ENCODE measurements around the gene TOX2. TPM values are rescaled to one million over a fixed set of nuclear protein-coding genes. Genes with fewer than 3 reads are reported as not detected.

Gene TOX2
- total RNA-seq, 1 donor from 2014 or later, result 0.16 TPM

DNA sequence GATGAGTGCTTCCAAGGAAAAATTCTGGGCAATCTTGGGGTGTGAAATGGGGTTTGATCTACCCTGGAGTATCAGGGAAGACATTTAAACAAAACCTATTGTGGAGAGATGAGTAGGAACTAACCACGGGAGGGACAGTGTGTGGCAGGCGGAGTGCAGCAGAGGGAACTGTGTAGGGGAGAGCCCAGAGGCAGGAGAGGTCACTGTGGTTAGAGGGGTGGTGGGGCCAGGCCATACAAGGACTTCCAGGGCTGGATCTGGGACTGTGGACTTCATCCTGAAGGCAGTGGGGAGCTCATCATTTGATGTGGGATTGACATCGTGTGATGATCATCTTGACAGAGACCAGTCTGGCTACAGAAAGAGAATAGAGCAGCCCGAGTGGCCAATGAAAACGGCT, 89.0 kb downstream of the TOX2 start:
- TF ChIP-seq EZH2 (IDR thresholded peaks at IDR 0.05; ENCODE audit: insufficient read depth, low read length), result no peak
- TF ChIP-seq, protein P1, sequence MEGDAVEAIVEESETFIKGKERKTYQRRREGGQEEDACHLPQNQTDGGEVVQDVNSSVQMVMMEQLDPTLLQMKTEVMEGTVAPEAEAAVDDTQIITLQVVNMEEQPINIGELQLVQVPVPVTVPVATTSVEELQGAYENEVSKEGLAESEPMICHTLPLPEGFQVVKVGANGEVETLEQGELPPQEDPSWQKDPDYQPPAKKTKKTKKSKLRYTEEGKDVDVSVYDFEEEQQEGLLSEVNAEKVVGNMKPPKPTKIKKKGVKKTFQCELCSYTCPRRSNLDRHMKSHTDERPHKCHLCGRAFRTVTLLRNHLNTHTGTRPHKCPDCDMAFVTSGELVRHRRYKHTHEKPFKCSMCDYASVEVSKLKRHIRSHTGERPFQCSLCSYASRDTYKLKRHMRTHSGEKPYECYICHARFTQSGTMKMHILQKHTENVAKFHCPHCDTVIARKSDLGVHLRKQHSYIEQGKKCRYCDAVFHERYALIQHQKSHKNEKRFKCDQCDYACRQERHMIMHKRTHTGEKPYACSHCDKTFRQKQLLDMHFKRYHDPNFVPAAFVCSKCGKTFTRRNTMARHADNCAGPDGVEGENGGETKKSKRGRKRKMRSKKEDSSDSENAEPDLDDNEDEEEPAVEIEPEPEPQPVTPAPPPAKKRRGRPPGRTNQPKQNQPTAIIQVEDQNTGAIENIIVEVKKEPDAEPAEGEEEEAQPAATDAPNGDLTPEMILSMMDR (IDR thresholded peaks at IDR 0.05; ENCODE audit: insufficient read depth, low read depth, low read length), result no peak
- no peak overlapping the region for H3K9ac ChIP-seq (ENCODE audit: low read length)
- DNase-seq (ENCODE audit: low read depth), result no peak
- no peaks in the 10 kb centered on the region for H3K36me3 Mint-ChIP-seq (ENCODE audit: low read depth, unreplicated experiment)
- no peak overlapping the region for H3K27ac ChIP-seq (ENCODE audit: low read depth, low read length)
- peaks cover 34% of the 10 kb centered on the region for H3K27me3 Mint-ChIP-seq (ENCODE audit: low read depth, unreplicated experiment)
- peaks cover 3% of the 10 kb centered on the region for H3K9me3 Mint-ChIP-seq (ENCODE audit: unreplicated experiment)
- no peaks in the 10 kb centered on the region for H3K9me3 ChIP-seq (ENCODE audit: insufficient read depth, low read depth, low read length)
- no peaks in the 10 kb centered on the region for H3K4me1 ChIP-seq (ENCODE audit: insufficient read depth, low read length)
- H3K4me3 Mint-ChIP-seq (ENCODE audit: unreplicated experiment), result no peak overlapping the region
- FAIRE-seq, result no peak
- H3K27ac Mint-ChIP-seq (ENCODE audit: unreplicated experiment), result no peak overlapping the region
- H3K4me3 ChIP-seq (ENCODE audit: insufficient read depth, low read depth, low read length), result no peak overlapping the region
- no peak overlapping the region for H2AFZ ChIP-seq (ENCODE audit: low read depth, low read length)
- H3K27me3 ChIP-seq (ENCODE audit: insufficient read depth, low read length), result no peaks in the 10 kb centered on the region
- no peak overlapping the region for H3K4me2 ChIP-seq (ENCODE audit: low read length)
- no peaks in the 10 kb centered on the region for H3K36me3 ChIP-seq (ENCODE audit: insufficient read depth, low read length)
- no peaks in the 10 kb centered on the region for H3K4me1 Mint-ChIP-seq (ENCODE audit: low read depth, unreplicated experiment)
- H3K79me2 ChIP-seq (ENCODE audit: insufficient read depth, low read length), result no peaks in the 10 kb centered on the region
- no peaks in the 10 kb centered on the region for H4K20me1 ChIP-seq (ENCODE audit: insufficient read depth, low read length)

DNA sequence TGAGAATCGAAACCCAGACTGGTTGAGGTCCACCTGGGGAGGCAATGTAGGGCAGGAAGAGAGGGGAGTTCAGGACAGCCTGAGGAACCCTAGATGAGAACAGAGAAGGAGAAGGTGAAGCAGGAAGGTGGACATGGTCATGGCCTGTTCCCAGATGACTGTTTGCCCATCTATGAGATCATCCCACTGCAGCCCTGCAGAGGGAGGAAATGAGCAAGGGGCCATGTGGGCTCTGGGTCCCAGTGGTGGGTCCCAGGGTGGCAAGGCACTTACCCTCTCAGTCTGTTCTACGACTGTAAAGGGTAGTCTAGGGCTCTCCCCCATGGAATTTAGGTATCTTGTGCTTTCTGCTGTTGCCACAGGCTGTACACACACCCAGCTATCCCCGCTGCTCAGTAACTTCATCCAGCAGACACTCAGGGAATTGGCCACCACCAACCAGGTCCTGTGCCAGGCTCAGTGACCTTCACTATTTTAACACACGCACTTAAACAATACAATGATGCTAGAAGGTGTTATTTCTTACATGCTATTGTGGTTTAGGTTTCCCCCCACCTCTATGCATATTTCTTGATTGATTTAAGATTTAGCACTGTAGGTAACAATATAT, 89.8 kb downstream of the TOX2 start:
- no peaks in the 10 kb centered on the region for H3K36me3 Mint-ChIP-seq (ENCODE audit: low read depth, unreplicated experiment)
- Histone ChIP-seq H4K20me1 (ENCODE audit: insufficient read depth, low read length) (no peaks in the 10 kb centered on the region), H3K27me3 (ENCODE audit: insufficient read depth, low read length) (no peaks in the 10 kb centered on the region), H3K27ac (ENCODE audit: low read depth, low read length) (no peak overlapping the region), H3K9me3 (ENCODE audit: insufficient read depth, low read depth, low read length) (no peaks in the 10 kb centered on the region), H3K4me2 (ENCODE audit: low read length) (no peak overlapping the region), H3K4me1 (ENCODE audit: insufficient read depth, low read length) (no peaks in the 10 kb centered on the region), H2AFZ (ENCODE audit: low read depth, low read length) (no peak overlapping the region), H3K79me2 (ENCODE audit: insufficient read depth, low read length) (no peaks in the 10 kb centered on the region), H3K9ac (ENCODE audit: low read length) (no peak overlapping the region), H3K4me3 (ENCODE audit: insufficient read depth, low read depth, low read length) (no peak overlapping the region), H3K36me3 (ENCODE audit: insufficient read depth, low read length) (no peaks in the 10 kb centered on the region)
- TF ChIP-seq, protein P1 (IDR thresholded peaks at IDR 0.05; ENCODE audit: insufficient read depth, low read depth, low read length), result no peak
- no peak for TF ChIP-seq EZH2 (IDR thresholded peaks at IDR 0.05; ENCODE audit: insufficient read depth, low read length)
- peaks cover 35% of the 10 kb centered on the region for H3K27me3 Mint-ChIP-seq (ENCODE audit: low read depth, unreplicated experiment)
- no peak overlapping the region for H3K27ac Mint-ChIP-seq (ENCODE audit: unreplicated experiment)
- DNase-seq (ENCODE audit: low read depth) (no peak), FAIRE-seq (no peak)
- no peaks in the 10 kb centered on the region for H3K4me1 Mint-ChIP-seq (ENCODE audit: low read depth, unreplicated experiment)
- H3K9me3 Mint-ChIP-seq (ENCODE audit: unreplicated experiment), result peaks cover 3% of the 10 kb centered on the region
- no peak overlapping the region for H3K4me3 Mint-ChIP-seq (ENCODE audit: unreplicated experiment)

DNA sequence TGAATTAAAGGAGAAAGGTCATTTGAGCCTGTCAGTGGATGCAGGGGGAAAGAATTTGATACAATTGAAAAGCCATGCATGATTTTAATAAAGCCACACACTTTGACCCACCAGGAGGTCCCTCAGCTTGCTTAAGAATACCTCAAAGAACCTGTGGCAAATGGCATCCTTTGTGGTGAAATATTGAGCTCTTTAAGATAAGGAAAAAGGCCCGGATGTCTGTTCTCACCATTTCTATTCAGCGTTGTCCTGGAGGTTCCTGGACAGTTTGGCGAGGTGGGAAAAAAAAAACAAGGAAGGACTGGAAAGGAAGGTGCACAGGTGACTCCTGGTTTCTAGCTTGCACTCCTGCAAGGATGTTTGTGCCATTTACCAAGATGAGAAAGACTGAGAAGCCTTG, 91.0 kb downstream of the TOX2 start:
- TF ChIP-seq, protein P1 (IDR thresholded peaks at IDR 0.05; ENCODE audit: insufficient read depth, low read depth, low read length), result no peak
- no peak for TF ChIP-seq EZH2 (IDR thresholded peaks at IDR 0.05; ENCODE audit: insufficient read depth, low read length)
- Mint-ChIP-seq H3K4me3 (ENCODE audit: unreplicated experiment) (no peak overlapping the region), H3K27me3 (ENCODE audit: low read depth, unreplicated experiment) (peaks cover 36% of the 10 kb centered on the region), H3K27ac (ENCODE audit: unreplicated experiment) (no peak overlapping the region), H3K4me1 (ENCODE audit: low read depth, unreplicated experiment) (no peaks in the 10 kb centered on the region), H3K36me3 (ENCODE audit: low read depth, unreplicated experiment) (no peaks in the 10 kb centered on the region), H3K9me3 (ENCODE audit: unreplicated experiment) (no peaks in the 10 kb centered on the region)
- Histone ChIP-seq H3K36me3 (ENCODE audit: insufficient read depth, low read length) (no peaks in the 10 kb centered on the region), H3K27me3 (ENCODE audit: insufficient read depth, low read length) (no peaks in the 10 kb centered on the region), H3K4me2 (ENCODE audit: low read length) (no peak overlapping the region), H3K4me3 (ENCODE audit: insufficient read depth, low read depth, low read length) (no peak overlapping the region), H4K20me1 (ENCODE audit: insufficient read depth, low read length) (no peaks in the 10 kb centered on the region), H3K9ac (ENCODE audit: low read length) (no peak overlapping the region), H3K27ac (ENCODE audit: low read depth, low read length) (no peak overlapping the region), H2AFZ (ENCODE audit: low read depth, low read length) (no peak overlapping the region), H3K9me3 (ENCODE audit: insufficient read depth, low read depth, low read length) (no peaks in the 10 kb centered on the region), H3K79me2 (ENCODE audit: insufficient read depth, low read length) (no peaks in the 10 kb centered on the region), H3K4me1 (ENCODE audit: insufficient read depth, low read length) (no peaks in the 10 kb centered on the region)
- DNase-seq (ENCODE audit: low read depth) (no peak), FAIRE-seq (no peak)
